ENCODE data around the gene TADA3. TPM values are rescaled to one million over a fixed set of nuclear protein-coding genes. Genes with fewer than 3 reads are reported as not detected.

The TADA3 gene
- total RNA-seq, 1 donor from 2014 or later, result 55.8 TPM

DNA sequence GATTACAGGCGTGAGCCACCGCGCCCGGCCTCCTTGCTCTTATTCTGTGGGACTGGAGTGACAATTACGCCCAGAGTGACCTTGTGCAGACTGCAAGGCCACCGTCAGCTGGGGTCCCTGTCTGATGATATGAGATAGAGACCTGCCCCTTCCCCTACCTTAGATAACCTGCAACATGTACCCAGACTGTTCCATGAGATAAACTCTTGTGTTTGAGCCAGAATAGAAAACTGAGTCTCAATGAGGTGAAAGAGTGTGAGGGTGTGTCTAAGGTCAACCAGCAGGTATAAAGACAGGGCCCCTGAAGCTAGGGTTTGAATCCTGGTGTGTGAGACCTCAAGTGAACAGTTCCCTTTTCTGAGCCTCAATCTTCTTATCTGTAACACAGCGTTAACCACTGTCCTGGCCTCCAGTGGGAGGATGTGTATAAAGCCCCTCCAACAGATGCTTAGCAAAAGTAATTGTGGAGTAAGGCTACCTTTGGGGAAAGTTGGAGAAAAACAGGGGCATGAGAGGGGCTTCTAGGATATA lies 6.0 kb downstream of the TADA3 start:
- intact Hi-C loops (cut with DNase I), result no loop called here
- no peaks in the 10 kb centered on the region for H3K9me3 ChIP-seq
- no peak overlapping the region for H3K4me3 ChIP-seq
- DNase-seq (no peak), ATAC-seq (no peak)
- TF ChIP-seq, protein P1, sequence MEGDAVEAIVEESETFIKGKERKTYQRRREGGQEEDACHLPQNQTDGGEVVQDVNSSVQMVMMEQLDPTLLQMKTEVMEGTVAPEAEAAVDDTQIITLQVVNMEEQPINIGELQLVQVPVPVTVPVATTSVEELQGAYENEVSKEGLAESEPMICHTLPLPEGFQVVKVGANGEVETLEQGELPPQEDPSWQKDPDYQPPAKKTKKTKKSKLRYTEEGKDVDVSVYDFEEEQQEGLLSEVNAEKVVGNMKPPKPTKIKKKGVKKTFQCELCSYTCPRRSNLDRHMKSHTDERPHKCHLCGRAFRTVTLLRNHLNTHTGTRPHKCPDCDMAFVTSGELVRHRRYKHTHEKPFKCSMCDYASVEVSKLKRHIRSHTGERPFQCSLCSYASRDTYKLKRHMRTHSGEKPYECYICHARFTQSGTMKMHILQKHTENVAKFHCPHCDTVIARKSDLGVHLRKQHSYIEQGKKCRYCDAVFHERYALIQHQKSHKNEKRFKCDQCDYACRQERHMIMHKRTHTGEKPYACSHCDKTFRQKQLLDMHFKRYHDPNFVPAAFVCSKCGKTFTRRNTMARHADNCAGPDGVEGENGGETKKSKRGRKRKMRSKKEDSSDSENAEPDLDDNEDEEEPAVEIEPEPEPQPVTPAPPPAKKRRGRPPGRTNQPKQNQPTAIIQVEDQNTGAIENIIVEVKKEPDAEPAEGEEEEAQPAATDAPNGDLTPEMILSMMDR (IDR thresholded peaks at IDR 0.05), result no peak
- no peaks in the 10 kb centered on the region for H3K27me3 ChIP-seq
- H3K27ac ChIP-seq, result no peak overlapping the region
- peaks cover 8% of the 10 kb centered on the region for H3K4me1 ChIP-seq
- peaks cover 82% of the 10 kb centered on the region for H3K36me3 ChIP-seq

DNA sequence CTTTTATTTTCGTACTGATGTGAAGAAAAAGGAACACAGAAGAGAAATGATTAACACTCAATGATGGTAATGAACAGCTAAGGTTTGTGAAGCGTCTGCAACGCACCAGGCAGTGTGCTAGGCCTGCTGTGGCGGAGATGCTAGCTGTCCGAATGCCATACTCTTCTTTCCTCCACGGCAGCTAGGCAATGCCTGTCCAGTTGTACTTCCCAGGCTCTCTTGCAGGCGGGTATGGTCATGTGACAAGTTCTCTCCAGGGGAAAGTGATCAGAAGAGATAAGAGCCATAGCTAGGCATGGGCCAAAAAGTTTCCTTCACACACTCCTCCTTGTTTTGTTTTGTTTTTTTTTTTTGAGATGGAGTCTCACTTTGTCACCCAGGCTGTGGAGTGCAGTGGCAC lies 6.7 kb downstream of the TADA3 start:
- H3K9me3 ChIP-seq, result no peaks in the 10 kb centered on the region
- H3K27ac ChIP-seq, result no peak overlapping the region
- ATAC-seq (no peak), DNase-seq (no peak)
- TF ChIP-seq, protein P1 (IDR thresholded peaks at IDR 0.05), result no peak
- no peaks in the 10 kb centered on the region for H3K27me3 ChIP-seq
- H3K36me3 ChIP-seq, result peaks cover 86% of the 10 kb centered on the region
- H3K4me1 ChIP-seq, result peaks cover 1% of the 10 kb centered on the region
- intact Hi-C loops (cut with DNase I), result no loop called here
- no peak overlapping the region for H3K4me3 ChIP-seq

DNA sequence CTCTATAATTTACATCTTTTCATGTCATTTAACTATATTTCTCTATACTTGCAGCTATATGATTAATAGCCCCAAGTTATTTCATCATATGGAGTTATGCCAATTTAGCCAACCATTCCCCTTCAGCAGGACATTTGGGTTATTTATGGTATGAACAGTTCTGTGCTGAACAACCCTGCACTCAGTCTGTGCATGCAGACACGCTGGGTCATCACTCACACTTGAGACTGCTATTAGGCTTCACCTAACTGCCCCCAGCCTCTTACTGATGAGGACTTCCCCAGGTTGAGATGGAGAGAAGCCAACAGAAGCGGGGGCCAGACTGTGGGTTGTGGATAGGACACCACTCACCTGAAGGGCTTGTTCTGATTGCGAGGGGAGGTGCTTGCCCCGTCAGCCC lies 7.3 kb downstream of the TADA3 start:
- Histone ChIP-seq H3K9me3 (no peaks in the 10 kb centered on the region), H3K4me3 (no peak overlapping the region), H3K36me3 (peaks cover 84% of the 10 kb centered on the region), H3K27me3 (no peaks in the 10 kb centered on the region), H3K27ac (no peak overlapping the region), H3K4me1 (no peaks in the 10 kb centered on the region)
- ATAC-seq (no peak), DNase-seq (no peak)
- TF ChIP-seq, protein P1 (IDR thresholded peaks at IDR 0.05), result no peak
- intact Hi-C loops (cut with DNase I), result no loop called here

DNA sequence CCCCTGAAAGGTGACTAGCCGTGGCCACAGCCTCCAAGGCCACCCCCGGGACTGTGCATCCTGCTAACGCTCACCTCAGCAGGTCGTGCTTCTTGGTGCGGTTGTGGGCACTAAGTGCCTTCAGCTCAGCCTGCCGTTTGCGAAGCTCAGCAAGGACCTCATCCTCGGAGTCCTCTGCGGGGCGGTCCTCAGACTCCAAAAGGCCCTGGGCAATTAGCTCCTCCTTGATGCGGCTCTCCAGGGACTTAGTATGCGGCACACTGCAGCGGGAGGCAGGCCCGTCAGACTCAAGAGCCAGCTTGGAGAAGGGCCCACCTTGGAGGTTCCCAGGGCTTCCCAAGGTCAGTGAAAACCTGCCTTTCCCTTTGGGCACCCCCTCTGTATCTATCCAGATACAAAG lies 8.3 kb downstream of the TADA3 start:
- TF ChIP-seq, protein P1 (IDR thresholded peaks at IDR 0.05), result no peak
- H3K36me3 ChIP-seq, result peaks cover 74% of the 10 kb centered on the region
- no peaks in the 10 kb centered on the region for H3K9me3 ChIP-seq
- intact Hi-C loops (cut with DNase I), result no loop called here
- DNase-seq (no peak), ATAC-seq (no peak)
- no peaks in the 10 kb centered on the region for H3K27me3 ChIP-seq
- no peak overlapping the region for H3K27ac ChIP-seq
- H3K4me1 ChIP-seq, result peaks cover 5% of the 10 kb centered on the region
- H3K4me3 ChIP-seq, result no peak overlapping the region

DNA sequence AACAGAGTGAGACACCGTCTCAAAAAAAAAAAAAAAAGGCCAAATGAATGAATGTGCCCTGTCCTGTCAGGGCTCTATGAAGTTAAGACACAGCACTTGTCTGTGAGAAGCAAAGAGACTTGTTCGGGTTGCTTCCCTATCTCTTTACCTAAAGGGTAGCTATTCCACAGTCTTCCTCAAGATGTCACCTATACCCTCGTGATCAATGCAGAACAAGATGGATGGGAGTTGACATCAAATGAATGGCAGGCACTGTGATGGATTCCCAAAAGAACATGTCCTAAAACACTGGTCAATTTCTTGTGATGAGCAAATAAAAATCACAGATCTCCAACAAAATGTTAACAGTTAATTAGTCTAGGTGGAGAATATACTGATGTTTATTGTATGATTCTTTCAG lies 9.5 kb downstream of the TADA3 start:
- H3K27ac ChIP-seq, result no peak overlapping the region
- intact Hi-C loops (cut with DNase I), result no loop called here
- H3K4me1 ChIP-seq, result peaks cover 16% of the 10 kb centered on the region
- no peaks in the 10 kb centered on the region for H3K9me3 ChIP-seq
- H3K36me3 ChIP-seq, result peaks cover 68% of the 10 kb centered on the region
- H3K27me3 ChIP-seq, result no peaks in the 10 kb centered on the region
- DNase-seq, result no peak
- TF ChIP-seq, protein P1 (IDR thresholded peaks at IDR 0.05), result no peak
- H3K4me3 ChIP-seq, result no peak overlapping the region
- no peak for ATAC-seq

Data from upper lobe of right lung (tissue), 1 donor.